HG03039 (cell line): Measurements from ENCODE around the gene CANT1.

Experiments used
- ATAC-seq: cut with Tn5 transposase; IDR thresholded peaks from one replicate; pipeline ENCODE4 v1.9.1; 2021; ENCODE audit warnings: mild to moderate bottlenecking, moderate library complexity; ENCODE audit not compliant: unreplicated experiment

The CANT1 gene

GRCh38 chr17:79010304-79010646, 711 bp upstream of the CANT1 start:
- no peak for ATAC-seq

GRCh38 chr17:79008666-79009387, 737 bp downstream of the CANT1 start:
- no peak for ATAC-seq

- no peak for ATAC-seq
Observed at GRCh38 chr17:79007504-79008381, 1.8 kb downstream of the CANT1 start.

- no peak for ATAC-seq
Observed at GRCh38 chr17:79006794-79007503, 2.6 kb downstream of the CANT1 start.

- ATAC-seq = no peak
Observed at GRCh38 chr17:79006046-79006445, 3.5 kb downstream of the CANT1 start.

GRCh38 chr17:79005063-79005861, 4.3 kb downstream of the CANT1 start:
- no peak for ATAC-seq

GRCh38 chr17:79003661-79004411, 5.7 kb downstream of the CANT1 start:
- no peak for ATAC-seq

GRCh38 chr17:79002796-79003593, 6.6 kb downstream of the CANT1 start:
- no peak for ATAC-seq

- ATAC-seq = no peak
Observed at GRCh38 chr17:79002291-79002690, 7.3 kb downstream of the CANT1 start.

GRCh38 chr17:79001190-79002020, 8.2 kb downstream of the CANT1 start:
- ATAC-seq = no peak

GRCh38 chr17:79000396-79001189, 9.0 kb downstream of the CANT1 start:
- ATAC-seq = no peak

- no peak for ATAC-seq
Observed at GRCh38 chr17:78999947-79000395, 9.6 kb downstream of the CANT1 start.

GRCh38 chr17:78999056-78999768, 10.4 kb downstream of the CANT1 start:
- ATAC-seq = no peak

- no peak for ATAC-seq
Observed at GRCh38 chr17:78998311-78999055, 11.1 kb downstream of the CANT1 start.

- no peak for ATAC-seq
Observed at GRCh38 chr17:78997881-78998280, 11.7 kb downstream of the CANT1 start.

- ATAC-seq = no peak
Observed at GRCh38 chr17:78997231-78997741, 12.3 kb downstream of the CANT1 start.
